DLD1 (cell line): ENCODE data around the gene MYO16.

Experiments
- in situ Hi-C: cut with HindIII; loops from 2 replicates; pipeline ENCODE4 v1.10.0; 2017; ENCODE audit warnings: low sequenced_read_pairs

Gene MYO16

DNA sequence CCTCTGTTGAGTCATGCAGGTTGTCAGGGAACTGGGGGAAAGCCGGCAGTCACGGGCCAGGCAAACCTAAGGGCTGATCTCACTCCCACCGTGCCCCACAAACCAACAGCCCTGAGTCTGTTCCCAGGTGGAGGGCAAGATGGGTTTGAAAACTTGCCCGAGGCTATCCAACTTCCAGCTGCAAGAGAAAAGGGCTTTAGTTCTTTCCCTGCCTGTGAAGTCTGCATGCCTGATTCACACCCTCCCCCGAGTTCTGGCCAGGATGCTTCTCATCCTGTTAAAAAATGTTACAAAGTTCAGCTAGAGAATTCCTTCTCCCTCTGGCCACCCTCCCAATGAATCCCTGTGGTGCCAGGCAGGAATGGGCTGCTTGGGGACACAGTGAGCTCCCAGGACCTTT lies 33.1 kb downstream of the MYO16 start:
- in situ Hi-C loops: no loop called here

DNA sequence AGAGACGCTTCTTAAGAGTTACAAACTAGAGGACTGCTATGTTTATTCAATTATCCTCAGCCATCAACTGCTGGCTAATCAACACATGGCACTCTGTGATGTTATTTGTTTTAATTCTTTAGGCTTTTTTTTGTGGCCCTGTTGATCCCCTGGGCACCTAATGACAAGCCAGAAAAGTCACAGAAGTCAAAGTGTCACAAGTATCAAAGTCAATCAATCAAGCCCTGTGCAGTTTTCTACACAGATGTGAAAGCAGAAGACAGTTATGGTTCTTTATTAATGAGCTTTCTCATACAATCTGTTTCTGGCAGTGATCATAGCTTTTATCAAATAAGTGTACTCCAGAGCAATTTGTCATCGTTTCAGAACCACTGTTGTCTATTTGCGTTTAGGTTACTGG lies 34.3 kb downstream of the MYO16 start:
- in situ Hi-C loops: no loop called here

DNA sequence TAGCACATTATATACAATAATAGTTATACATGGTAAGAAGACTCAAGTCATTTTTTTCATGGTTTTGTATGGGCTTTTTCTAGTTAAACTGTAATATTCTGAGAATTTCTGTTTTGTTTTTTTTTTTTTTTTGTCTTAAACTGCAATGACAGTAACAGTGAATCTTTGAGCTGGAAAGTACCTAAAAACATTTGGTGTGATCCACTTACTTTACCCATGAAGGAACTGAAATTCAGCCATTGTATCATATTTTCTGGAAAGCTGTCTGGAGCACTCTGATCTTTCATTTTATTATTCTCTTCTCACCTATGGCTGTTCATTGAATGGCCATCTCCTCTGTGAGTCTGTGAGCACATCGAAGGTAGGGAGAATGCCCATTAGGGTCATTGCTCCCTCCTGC lies 37.8 kb downstream of the MYO16 start:
- in situ Hi-C loops: no loop called here

DNA sequence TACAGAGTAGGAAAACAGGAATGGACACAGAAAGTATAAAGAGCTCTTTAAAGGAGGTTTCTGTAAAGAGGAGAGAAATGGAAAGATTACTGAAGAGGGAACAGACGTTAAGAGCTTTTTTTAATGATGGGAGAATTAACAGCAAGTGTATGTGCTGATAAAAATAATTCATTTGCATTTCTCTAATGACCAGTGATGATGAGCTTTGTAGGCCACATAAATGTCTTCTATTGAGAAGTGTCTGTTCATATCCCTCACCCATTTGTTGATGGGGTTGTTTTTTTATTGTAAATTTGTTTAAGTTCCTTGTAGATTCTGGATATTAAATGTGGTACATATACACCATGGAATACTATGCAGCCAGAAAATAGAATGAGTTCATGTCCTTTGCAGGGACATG lies 40.0 kb downstream of the MYO16 start:
- in situ Hi-C loops: no loop called here

DNA sequence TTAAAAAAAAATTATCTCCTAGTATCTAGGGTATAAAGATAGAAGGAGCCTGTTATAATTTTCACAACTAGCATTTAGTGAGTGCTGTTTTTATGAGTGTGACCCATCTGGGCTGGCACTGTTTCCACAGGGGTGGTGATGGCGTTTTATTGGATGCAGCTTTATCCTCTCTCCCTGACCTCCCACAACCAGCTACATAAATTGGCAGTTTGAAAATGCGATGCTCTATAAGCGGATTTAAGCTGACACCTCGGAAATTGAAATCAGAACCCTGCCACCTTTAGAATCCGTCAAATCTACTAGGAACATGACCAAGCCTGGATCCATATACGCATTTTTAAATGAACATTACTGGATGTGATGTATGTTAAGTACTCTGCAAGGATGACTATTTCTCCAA lies 44.9 kb downstream of the MYO16 start:
- in situ Hi-C loops: no loop called here

DNA sequence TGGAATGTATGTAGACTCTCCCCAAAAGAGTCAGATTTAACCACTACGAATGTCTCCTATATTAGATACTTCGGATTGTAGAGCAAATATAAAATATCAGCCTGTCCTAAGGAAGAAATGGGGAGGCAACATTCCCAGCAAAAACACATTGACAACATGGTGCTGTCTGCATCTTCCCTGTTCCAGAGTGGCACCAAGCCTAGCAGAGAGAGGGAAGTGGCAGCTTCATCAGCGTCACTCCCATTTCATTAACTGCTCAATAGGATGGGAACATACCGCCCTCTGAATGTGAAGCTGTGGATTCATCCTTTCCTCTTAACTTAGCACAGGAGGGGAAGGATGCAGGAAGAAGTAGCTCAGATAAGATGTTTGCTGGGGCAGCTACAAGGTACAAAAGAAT lies 45.4 kb downstream of the MYO16 start:
- in situ Hi-C loops: no loop called here

DNA sequence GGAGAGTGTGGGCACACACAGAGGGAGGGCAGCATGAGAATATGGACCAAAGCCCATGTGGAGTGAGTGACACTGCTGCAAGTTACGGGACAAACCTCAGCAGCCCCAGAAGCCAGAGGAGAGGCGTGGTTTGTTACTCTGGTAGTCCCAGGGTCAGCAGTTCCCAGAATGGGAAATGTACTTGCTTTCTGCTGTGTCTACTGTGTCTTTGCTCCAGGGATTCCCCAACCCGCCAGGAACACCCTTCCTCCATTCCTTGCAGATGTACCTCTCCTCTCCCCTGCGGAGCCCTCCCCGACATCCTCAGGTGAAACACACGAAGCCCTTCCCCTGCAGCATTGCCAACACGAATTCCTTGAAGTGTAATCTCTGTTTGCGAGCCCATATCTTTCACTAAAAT lies 47.2 kb downstream of the MYO16 start:
- in situ Hi-C loops: no loop called here

DNA sequence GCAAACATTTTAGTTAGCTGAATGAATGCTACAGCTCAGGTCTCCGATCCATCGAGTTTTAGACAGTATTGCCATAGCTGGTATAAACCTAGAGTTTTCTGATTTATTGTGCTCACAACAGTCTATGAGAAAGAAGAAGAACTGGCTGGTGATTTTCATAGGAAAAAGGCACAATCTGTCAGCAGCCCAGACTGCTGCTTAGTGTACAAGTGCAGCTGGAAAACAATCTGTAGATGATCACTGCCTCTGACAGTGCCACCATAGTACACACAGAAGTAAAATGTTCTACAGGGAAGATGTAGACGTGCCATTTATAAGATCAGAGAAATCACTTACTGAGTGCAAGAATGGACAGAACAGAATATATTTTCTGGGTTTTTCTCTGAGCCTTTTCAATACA lies 48.4 kb downstream of the MYO16 start:
- in situ Hi-C loops: no loop called here

DNA sequence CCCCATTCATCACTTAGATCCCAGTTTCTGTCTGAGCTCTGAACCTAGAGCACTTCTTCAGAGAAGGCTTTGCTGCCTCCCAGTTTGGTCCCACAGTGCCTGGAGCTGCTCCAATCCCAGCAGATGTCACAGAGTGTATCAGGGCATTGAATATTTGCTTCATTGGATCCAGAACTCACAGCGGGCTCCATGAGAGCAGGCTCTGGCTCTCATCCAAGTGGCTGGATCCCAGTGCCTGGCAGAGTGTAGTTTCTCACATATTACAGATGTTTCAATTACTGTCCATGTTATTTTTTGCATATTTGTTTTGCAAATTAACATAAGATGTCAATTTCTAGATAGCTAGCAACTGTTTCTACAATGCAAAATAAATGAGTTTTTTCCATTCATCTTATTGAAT lies 50.6 kb downstream of the MYO16 start:
- in situ Hi-C loops: no loop called here

DNA sequence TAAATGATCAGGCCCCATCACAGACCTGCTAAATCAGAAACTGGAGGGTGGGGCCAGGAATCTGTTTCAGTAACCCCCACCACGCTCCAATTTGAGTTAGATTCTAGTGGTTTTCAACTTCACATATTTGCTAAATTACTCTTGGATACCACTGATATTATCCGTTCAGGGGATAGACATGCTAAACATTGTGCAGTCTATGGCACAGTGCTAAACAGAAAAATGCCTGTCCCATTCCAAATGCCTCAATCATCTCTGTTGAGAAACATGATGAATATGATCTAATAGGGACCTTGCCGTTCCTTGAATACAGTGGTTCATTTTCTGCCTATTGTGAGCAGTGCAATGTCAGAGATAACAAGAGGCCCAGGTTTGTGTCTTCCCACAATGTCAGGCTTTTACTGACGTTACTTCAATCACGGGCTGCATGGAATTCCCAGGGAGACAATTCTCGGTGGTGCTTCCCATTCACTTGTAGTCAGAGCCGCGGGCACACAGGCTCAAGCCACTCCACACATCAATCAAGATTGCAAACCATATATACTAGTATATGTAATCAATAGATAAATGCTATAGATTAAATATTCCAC lies 52.7 kb downstream of the MYO16 start:
- in situ Hi-C loops: no loop called here

DNA sequence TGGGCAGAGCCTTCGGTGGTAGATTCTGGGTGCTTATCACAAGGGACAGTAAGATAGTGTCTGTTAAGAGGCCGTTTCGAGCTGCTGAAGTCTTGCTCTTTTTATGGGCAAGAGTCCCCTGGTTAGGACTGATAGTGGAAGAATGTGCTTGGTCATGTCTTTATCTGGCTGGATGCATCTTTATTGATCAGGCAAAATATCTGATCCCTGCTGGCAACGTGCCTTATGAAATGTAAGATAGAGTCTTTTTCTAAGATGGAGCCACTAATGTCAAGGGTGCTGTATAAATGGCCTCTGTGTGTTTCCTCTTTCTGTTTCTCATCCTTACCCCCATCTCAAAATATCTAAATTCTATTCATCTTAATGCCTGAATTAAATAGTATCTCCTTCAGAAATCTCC lies 53.3 kb downstream of the MYO16 start:
- in situ Hi-C loops: no loop called here

DNA sequence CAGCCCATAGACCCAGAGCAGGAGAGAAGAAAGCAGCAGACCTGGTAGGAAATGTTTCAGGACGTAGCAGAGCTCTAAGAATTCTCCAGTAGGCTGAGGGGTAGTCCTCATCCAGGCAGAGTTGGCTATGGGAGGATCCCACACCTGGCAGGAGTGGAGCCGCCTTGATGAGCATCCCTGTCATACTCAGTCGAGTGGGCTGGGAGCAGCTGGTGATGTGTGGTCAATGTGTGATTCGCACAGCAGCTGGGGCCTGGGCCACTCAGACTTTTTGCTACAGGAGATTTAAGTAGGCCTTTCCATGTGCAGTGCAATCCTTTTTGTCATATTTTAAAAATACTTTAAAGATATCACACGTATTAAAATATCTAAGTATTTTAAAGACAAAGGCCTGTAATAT lies 56.6 kb downstream of the MYO16 start:
- in situ Hi-C loops: no loop called here

DNA sequence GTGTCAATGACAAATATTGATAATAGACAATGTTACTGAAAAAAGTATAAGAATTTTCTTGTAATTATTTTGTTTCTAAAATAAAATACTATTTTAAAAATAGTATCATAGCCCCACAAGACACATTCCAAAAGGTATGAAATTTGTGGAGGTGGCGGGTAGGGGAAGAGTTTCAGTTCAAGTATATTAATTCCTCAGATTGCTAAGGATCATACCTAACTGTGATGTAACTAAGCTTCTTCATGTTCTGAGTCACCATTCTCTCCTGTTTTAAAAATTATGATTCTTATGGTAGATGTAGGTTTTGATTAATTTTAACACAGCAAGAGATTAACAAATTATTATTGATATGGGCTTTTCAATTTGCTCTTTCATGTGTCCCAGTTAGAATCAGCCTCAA lies 61.3 kb downstream of the MYO16 start:
- in situ Hi-C loops: no loop called here

DNA sequence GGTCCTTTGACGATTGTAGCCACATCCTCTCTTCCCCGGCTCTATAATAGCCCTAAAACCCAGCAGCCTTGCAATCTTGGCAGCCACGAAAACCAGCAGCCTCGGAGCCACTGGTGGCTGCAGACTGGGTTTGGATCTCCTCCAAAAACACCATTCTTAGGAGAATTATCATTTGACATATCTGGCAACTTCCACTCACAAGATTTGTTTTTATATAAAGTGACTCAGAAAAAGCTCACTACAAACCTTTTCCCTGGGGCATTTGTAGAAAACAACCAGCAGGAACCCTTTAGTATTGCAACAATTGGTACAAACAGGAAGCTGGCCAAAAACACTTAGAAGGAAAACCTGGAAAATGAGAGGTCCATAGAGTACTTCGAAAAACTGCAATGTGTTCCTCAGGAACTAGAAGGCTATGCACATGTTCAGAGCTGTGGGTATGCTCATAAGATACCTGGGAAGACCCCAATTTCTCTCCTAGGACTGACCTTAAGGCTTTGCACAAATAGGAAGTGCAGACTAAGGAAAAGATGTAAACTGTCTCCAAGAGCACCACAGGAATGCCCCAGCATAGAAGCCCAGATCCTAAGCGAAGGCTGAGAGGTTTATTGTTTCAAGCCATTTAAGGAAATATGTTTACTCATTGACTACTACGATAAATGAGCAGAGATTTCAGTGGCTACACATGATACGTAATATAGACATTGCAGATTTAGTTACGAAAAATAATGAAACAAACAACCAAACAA lies 71.2 kb downstream of the MYO16 start:
- in situ Hi-C loops: no loop called here

DNA sequence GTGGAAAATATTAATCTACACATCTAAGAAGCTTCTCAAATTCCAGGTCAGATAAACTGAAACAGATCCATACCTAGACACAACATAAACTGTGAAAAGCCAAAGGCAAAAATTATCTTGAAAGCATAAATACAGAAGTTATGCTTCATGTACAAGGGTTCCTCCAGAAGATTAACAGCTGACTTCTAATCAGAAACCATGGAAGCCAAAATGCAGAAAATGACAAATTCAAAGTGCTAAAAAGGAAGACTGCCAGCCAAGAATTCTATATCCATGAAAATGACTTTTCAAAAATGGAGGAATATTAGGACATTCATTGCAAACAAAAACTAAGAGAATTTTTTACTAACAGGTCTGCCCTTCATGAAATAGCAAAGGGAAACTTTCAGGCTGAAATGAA lies 72.8 kb downstream of the MYO16 start:
- in situ Hi-C loops: no loop called here

DNA sequence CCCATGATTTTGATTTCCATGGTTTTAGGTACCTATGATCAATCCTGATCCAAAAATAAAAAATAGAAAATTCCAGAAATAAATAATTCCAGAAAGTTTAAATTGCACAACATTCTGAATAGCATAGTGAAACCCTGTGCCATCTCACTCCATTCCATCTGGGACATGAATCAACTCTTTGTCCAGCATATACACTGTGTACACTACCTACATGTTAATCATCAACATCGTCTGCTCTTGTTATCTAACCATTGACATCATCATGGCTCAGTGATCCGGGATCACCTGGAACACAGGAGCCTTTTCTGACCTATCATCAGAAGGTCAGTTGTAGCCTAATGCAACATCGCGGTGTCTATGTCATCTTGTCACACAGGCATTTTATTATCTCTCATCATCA lies 75.6 kb downstream of the MYO16 start:
- in situ Hi-C loops: no loop called here

DNA sequence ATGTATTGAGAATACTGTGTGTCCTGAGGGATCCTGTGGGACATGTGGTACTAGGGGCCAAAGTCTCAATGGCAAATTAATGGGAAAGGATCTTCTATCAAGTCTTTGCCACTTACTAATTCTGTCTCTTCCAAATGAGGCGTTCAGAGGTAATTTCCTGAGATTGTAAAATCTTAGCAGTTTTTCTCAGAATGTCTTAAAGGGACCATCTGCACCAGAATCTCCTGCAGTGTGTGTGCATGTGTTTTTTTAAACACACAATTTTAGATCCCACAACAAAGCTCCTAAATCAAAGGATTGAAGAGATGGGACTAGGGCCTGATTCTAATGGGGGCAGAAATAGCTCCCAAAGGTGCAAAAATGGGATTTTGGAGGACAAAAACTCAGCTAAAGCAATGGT lies 78.2 kb downstream of the MYO16 start:
- in situ Hi-C loops: no loop called here

DNA sequence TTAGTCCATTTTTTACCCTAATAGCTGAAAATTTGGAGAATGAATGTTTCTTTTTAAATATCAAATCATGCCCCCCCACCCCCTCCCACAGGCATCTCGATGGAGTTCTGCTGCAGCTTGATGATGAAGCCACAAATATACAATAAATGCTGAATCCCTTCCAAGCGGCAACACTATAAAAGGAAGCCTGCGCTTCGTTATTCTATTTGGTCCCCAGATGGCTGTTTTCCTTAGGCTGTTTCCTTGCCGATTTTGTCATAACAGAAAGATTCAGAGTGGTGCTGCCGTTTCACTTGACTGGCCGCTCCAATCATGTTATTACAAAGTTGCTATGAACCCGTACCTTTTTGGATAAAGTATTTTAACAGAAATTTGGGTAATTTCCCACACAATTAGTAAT lies 79.5 kb downstream of the MYO16 start:
- in situ Hi-C loops: no loop called here

DNA sequence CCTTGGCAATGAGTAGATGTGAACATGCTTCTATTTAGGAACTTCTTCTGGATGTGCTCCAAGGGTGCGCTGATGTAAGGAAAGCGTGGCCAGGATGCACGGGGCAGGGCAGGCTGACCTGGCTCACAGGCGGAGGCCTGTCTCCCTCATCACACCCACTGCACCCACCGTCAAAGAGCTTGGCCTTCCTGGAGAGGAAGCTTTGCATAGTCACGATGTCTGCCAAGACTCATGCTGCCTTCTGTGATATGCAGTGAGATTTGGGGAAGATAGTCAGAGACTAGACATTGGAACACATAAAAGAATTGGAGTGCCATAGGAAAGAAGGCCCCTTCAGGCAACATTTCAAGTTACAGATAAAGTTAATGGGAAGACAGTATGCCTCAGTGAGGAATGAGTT lies 82.0 kb downstream of the MYO16 start:
- in situ Hi-C loops: no loop called here

DNA sequence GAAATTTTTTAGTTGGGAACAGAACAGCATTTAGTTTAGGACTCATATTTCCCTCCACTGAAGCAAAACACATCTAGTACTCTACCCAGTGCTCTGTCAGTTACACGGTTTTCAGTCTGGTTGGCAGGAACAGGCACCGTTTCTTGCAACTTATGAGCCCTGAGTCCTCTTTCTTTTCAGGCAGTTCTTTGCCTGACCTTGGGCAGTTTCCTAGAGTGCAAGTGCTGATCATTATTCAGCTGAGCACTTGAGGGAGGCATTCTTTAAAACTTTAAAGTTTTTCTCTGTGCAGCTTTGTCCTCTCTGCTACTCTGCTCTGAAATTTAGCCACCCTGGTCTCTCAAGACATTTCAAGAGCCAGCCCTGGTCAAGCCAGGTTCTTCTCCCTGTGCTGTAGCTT lies 96.1 kb downstream of the MYO16 start:
- in situ Hi-C loops: no loop called here

DNA sequence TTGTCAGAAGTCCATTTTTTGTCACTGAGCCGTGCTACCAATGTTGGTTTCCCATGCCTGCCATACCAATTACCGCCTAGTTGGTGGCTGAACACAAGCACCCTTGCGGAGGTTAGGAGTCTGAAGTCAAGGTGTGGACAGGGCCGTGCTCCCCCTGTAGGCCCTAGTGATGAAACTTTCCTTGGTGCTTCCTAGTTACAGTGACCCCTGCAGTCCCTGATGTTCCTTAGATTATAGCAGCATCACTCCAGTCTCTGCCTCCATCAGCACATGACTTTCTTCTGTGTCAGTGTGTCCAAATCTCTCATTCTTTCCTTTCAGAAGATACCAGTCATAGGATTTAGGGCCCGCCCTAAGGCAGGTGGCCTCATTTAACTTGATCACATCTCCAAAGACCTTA lies 99.0 kb downstream of the MYO16 start:
- in situ Hi-C loops: no loop called here

DNA sequence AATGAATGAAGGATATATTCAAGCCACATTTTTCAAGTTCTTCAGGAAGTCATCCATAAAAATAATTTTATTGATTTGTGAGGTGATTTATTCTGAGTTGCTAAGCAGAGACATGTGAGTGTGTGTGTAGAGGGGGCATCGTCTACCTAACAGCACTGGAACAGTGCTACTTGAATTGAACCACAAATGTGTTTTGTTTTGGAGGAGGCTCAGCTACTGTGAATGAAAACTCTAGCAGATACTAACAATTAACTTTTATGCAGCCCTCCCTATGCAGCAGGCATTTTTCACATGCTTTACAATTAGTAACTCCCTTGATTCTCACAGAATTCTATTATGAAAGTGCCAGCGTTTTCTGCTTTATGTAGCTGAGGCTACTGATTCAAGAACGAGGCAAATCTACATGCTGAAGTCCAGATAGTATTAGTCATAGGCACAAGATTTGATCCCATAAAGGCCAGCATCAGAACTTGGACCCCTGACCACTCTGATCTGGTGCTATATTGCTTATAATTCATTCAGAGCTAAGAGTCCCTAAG lies 103.7 kb downstream of the MYO16 start:
- in situ Hi-C loops: no loop called here

DNA sequence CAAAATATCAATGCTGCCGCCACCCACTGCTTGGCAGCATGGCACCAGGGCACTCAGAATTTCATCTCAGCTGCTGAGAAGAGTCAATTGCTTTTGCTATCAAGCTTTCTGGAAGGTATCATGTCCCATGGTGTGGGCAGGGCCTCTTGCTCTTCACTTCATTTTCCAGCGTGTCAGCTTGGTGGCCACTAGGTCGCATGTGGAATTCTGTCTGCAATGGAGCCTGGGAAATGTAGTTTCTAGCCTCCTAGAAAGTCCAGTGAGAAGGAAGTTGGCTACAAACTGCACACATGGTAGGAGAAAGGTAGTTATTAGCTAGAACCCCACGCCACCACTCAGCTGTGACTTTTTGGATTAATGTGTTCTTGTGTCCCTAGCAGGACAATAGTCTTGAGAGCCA lies 105.3 kb downstream of the MYO16 start:
- in situ Hi-C loops: no loop called here
